SK-N-SH treated with all-trans-retinoic acid at 6 μM for 48 hours (cell line): Measurements from ENCODE around the gene DOCK9.

Experiments
- ARNTL ChIP-seq: fragments of 450-650 bp; formaldehyde crosslinking; IDR thresholded peaks from 2 replicates; pipeline ENCODE4 v1.5.0; 2020; ENCODE audit warnings: low read depth, mild to moderate bottlenecking, moderate library complexity, borderline replicate concordance
- BACH2 ChIP-seq: fragments of 250-450 bp; sonication (Bioruptor Pico); IDR thresholded peaks from 2 replicates; pipeline ENCODE4 v1.9.0; 2021; ENCODE audit warnings: mild to moderate bottlenecking, borderline replicate concordance
- CREB5 ChIP-seq: fragments of 250-450 bp; sonication (Bioruptor Pico); IDR thresholded peaks from 2 replicates; pipeline ENCODE4 v1.5.1; 2020; ENCODE audit warnings: low read depth, mild to moderate bottlenecking, moderate library complexity
- ESRRG ChIP-seq: fragments of 250-450 bp; sonication (Bioruptor Pico); IDR thresholded peaks from 2 replicates; pipeline ENCODE4 v1.6.1; 2021; ENCODE audit warnings: mild to moderate bottlenecking
- OSR1 ChIP-seq: fragments of 250-450 bp; sonication (Bioruptor Pico); IDR thresholded peaks from 2 replicates; pipeline ENCODE4 v1.8.0; 2022; ENCODE audit warnings: moderate library complexity, mild to moderate bottlenecking, inconsistent platforms
- TOX ChIP-seq: fragments of 250-450 bp; sonication (Bioruptor Pico); IDR thresholded peaks from 2 replicates; pipeline ENCODE4 v1.8.0; 2021; ENCODE audit warnings: mild to moderate bottlenecking, moderate library complexity, borderline replicate concordance
- ZFP3 ChIP-seq: fragments of 250-450 bp; sonication (Bioruptor Pico); IDR thresholded peaks from 2 replicates; pipeline ENCODE4 v1.5.0; 2020; ENCODE audit warnings: mild to moderate bottlenecking, moderate library complexity
- ZNF565 ChIP-seq: fragments of 450-650 bp; formaldehyde crosslinking; conservative IDR thresholded peaks from 2 replicates; pipeline ENCODE4 v1.5.0; 2020; ENCODE audit warnings: low read depth, mild to moderate bottlenecking, moderate library complexity
- TF ChIP-seq, protein P1 (sequence below): fragments of 250-450 bp; sonication (Bioruptor Pico); IDR thresholded peaks from 2 replicates; pipeline ENCODE4 v1.8.0; 2020; ENCODE audit warnings: mild to moderate bottlenecking, moderate library complexity, borderline replicate concordance
- TF ChIP-seq, protein P2 (sequence below): fragments of 250-450 bp; sonication (Bioruptor Pico); IDR thresholded peaks from 2 replicates; pipeline ENCODE4 v1.8.0; 2021; ENCODE audit warnings: low read depth, mild to moderate bottlenecking, moderate library complexity, borderline replicate concordance

DNA sequence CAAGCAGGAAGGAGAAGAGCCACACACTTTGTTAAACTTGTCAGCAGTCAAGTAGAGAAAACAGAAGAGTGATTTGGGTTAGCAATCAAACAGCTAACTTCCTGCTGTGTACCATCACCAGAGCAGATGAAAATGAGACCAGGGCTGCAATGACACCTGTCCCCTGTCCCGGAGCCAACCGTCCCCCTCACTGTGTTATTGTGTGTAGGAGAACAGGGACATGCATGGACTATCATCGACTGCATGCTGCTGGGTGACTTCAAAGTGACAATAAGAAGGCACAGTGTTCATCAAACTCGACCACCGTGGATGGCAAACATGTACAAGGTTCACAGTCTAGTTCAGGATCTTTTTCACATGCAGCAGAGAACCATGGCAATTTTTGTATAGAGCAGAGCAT lies 131.3 kb downstream of the DOCK9 start:
- TF ChIP-seq CREB5 (CRISPR knock-in tag) (no peak), ZNF565 (CRISPR knock-in tag) (no peak), TOX (CRISPR knock-in tag) (no peak), BACH2 (no peak), ESRRG (no peak), OSR1 (no peak), ZFP3 (CRISPR knock-in tag) (no peak), ARNTL (CRISPR knock-in tag) (no peak)
- TF ChIP-seq, protein P1, sequence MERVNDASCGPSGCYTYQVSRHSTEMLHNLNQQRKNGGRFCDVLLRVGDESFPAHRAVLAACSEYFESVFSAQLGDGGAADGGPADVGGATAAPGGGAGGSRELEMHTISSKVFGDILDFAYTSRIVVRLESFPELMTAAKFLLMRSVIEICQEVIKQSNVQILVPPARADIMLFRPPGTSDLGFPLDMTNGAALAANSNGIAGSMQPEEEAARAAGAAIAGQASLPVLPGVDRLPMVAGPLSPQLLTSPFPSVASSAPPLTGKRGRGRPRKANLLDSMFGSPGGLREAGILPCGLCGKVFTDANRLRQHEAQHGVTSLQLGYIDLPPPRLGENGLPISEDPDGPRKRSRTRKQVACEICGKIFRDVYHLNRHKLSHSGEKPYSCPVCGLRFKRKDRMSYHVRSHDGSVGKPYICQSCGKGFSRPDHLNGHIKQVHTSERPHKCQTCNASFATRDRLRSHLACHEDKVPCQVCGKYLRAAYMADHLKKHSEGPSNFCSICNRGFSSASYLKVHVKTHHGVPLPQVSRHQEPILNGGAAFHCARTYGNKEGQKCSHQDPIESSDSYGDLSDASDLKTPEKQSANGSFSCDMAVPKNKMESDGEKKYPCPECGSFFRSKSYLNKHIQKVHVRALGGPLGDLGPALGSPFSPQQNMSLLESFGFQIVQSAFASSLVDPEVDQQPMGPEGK: no peak
- TF ChIP-seq, protein P2, sequence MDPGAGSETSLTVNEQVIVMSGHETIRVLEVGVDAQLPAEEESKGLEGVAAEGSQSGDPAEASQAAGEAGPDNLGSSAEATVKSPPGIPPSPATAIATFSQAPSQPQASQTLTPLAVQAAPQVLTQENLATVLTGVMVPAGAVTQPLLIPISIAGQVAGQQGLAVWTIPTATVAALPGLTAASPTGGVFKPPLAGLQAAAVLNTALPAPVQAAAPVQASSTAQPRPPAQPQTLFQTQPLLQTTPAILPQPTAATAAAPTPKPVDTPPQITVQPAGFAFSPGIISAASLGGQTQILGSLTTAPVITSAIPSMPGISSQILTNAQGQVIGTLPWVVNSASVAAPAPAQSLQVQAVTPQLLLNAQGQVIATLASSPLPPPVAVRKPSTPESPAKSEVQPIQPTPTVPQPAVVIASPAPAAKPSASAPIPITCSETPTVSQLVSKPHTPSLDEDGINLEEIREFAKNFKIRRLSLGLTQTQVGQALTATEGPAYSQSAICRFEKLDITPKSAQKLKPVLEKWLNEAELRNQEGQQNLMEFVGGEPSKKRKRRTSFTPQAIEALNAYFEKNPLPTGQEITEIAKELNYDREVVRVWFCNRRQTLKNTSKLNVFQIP (CRISPR knock-in tag): no peak
